Naive thymus-derived CD4-positive, alpha-beta T cell (primary cell): Measurements from ENCODE around the gene FMO4. TPM values are rescaled to one million over a fixed set of nuclear protein-coding genes. Genes with fewer than 3 reads are reported as not detected.
"Not testable (repeated sequence)": the region's sequence is repeated elsewhere in the genome, so short reads cannot be mapped to it uniquely, and the experiment has no call there.

Experiments used
- ATAC-seq: fragments of 150-1000 bp; cut with Tn5 transposase; 2 replicates; pipeline ENCODE4 v1.10.0; 2021; ENCODE audit warnings: mild to moderate bottlenecking, moderate library complexity
- CTCF ChIA-PET: fragments of 350-600 bp; sonication (Branson Sonifier 250); formaldehyde crosslinking; loops from one replicate; lab custom pipeline; 2021; ENCODE audit warnings: antibody characterized with exemption; lab: Charles Lee
- POLR2A ChIA-PET: fragments of 350-600 bp; sonication (Branson Sonifier 250); formaldehyde crosslinking; loops from one replicate; lab custom pipeline; 2021; ENCODE audit warnings: antibody characterized with exemption, inconsistent platforms; lab: Charles Lee
- DNase-seq, 9 donors: peaks; one replicate each; pipeline versions ENCODE4 v3.0.0 to v3.0.0-alpha.2; 2020 to 2022; ENCODE audit warnings: mixed read lengths in 1 of 9
- H3K27ac ChIP-seq: one replicate; pipeline ENCODE4 v1.7.0; 2013; ENCODE audit warnings: mild to moderate bottlenecking, low read depth, low read length, moderate library complexity
- H3K27me3 ChIP-seq, 2 donors: one replicate each; pipeline ENCODE4 v1.7.0; 2013; ENCODE audit warnings: low read length in 2 of 2, mild to moderate bottlenecking in 2 of 2, moderate library complexity in 2 of 2; ENCODE audit not compliant: control insufficient read depth in 2 of 2, insufficient read depth in 2 of 2
- H3K36me3 ChIP-seq, 3 experiments: 1 replicate in 2 of 3; 2 replicates in 1 of 3; pipeline ENCODE4 v1.7.0; 2013; ENCODE audit warnings: low read length in 3 of 3, mild to moderate bottlenecking in 3 of 3, moderate library complexity in 1 of 3; ENCODE audit not compliant: insufficient read depth in 3 of 3, control insufficient read depth in 2 of 3
- H3K4me1 ChIP-seq, 2 donors: one replicate each; pipeline ENCODE4 v1.7.0; 2013; ENCODE audit warnings: low read length in 2 of 2, mild to moderate bottlenecking in 2 of 2, moderate library complexity in 1 of 2; ENCODE audit not compliant: control insufficient read depth in 2 of 2, insufficient read depth in 2 of 2
- H3K4me3 ChIP-seq: 2 replicates; pipeline ENCODE4 v1.7.0; 2013; ENCODE audit warnings: mild to moderate bottlenecking, low read length
- H3K9me3 ChIP-seq, 3 experiments: 1 replicate in 2 of 3; 2 replicates in 1 of 3; pipeline ENCODE4 v1.7.0; 2013; ENCODE audit warnings: low read length in 3 of 3; ENCODE audit not compliant: control insufficient read depth in 2 of 3
- H3K27ac Mint-ChIP-seq, 9 donors: one replicate each; pipeline ENCODE4 v1.8.0; 2020 to 2022; ENCODE audit warnings: mixed read lengths in 9 of 9, mild to moderate bottlenecking in 8 of 9, moderate library complexity in 5 of 9, inconsistent platforms in 2 of 9
- H3K27me3 Mint-ChIP-seq, 5 donors: one replicate each; pipeline ENCODE4 v1.8.0; 2021 to 2022; ENCODE audit warnings: mixed read lengths in 5 of 5, mild to moderate bottlenecking in 1 of 5
- H3K36me3 Mint-ChIP-seq, 5 donors: one replicate each; pipeline ENCODE4 v1.8.0; 2020 to 2022; ENCODE audit warnings: mixed read lengths in 5 of 5, mild to moderate bottlenecking in 3 of 5, inconsistent platforms in 1 of 5
- H3K4me1 Mint-ChIP-seq, 7 donors: one replicate each; pipeline ENCODE4 v1.8.0; 2020 to 2022; ENCODE audit warnings: mixed read lengths in 7 of 7, mild to moderate bottlenecking in 3 of 7, inconsistent platforms in 1 of 7
- H3K4me3 Mint-ChIP-seq, 10 donors: one replicate each; pipeline ENCODE4 v1.8.0; 2020 to 2022; ENCODE audit warnings: mild to moderate bottlenecking in 10 of 10, mixed read lengths in 10 of 10, moderate library complexity in 6 of 10, inconsistent platforms in 2 of 10
- H3K9me3 Mint-ChIP-seq, 11 donors: one replicate each; pipeline ENCODE4 v1.8.0; 2020 to 2022; ENCODE audit warnings: mixed read lengths in 11 of 11, mild to moderate bottlenecking in 4 of 11, inconsistent platforms in 1 of 11, moderate library complexity in 1 of 11
- intact Hi-C, 2 donors: fragments of 100-400 bp; cut with micrococcal nuclease; formaldehyde crosslinking; loops; one replicate each; pipeline ENCODE4 v1.15.1; 2023
- polyA plus RNA-seq, 2 donors: library from polyadenylated mRNA; unstranded; fragments of 300-500 nt; fragmentation: Illumina TruSeq; gene quantifications; one replicate each; pipeline ENCODE4 v1.2.3, GENCODE V29; 2021
- total RNA-seq, 6 experiments: library from RNA in 5 of 6; stranded (reverse) in 5 of 6; gene quantifications; 1 replicate in 5 of 6; 2 replicates in 1 of 6; pipeline ENCODE4 v1.2.3 and lab custom pipeline; 2021 to 2026

Gene FMO4
- total and polyA plus RNA-seq, 7 experiments from 2014 or later, result 1.2 to 3.7 (median 2.8) TPM

- Mint-ChIP-seq H3K4me1 (no peaks in the 10 kb centered on the region), H3K27me3 (peaks cover 0 to 18% (median 11%) of the 10 kb centered on the region in 5 donors), H3K9me3 (peaks cover 0 to 3% (median 2%) of the 10 kb centered on the region in 11 donors), H3K36me3 (peaks cover 0 to 6% (median 2%) of the 10 kb centered on the region in 5 donors), H3K4me3 (no peak overlapping the region), H3K27ac (no peak overlapping the region)
- Histone ChIP-seq H3K36me3 (no peaks in the 10 kb centered on the region), H3K27me3 (no peaks in the 10 kb centered on the region), H3K9me3 (no peaks in the 10 kb centered on the region), H3K4me3 (no peak overlapping the region), H3K27ac (no peak overlapping the region), H3K4me1 (no peaks in the 10 kb centered on the region)
- ChIA-PET POLR2A (no interaction called here), CTCF (no interaction called here)
- ATAC-seq, result no peak
- no peak for DNase-seq
- intact Hi-C loops, result no loop called here
These were observed 41.7 kb downstream of the FMO4 start for GRCh38 chr1:171355727-171356126.

- no peak overlapping the region for H3K27ac ChIP-seq
- H3K4me1 Mint-ChIP-seq, result no peaks in the 10 kb centered on the region
- ChIA-PET CTCF (no interaction called here), POLR2A (interaction anchor here (0.7 kb wide), 1 partner anchor 136 kb away, joined by 4 read pairs; no protein-coding TSS in a partner anchor)
- ATAC-seq (no peak), DNase-seq (no peak)
- H3K27me3 ChIP-seq, result no peaks in the 10 kb centered on the region
- intact Hi-C loops, result no loop called here
- peaks cover 0 to 21% (median 16%) of the 10 kb centered on the region in 5 donors for H3K27me3 Mint-ChIP-seq
- H3K9me3 ChIP-seq, result no peaks in the 10 kb centered on the region
- no peak overlapping the region for H3K4me3 Mint-ChIP-seq
- peaks cover 0 to 9% (median 0%) of the 10 kb centered on the region in 5 donors for H3K36me3 Mint-ChIP-seq
- no peaks in the 10 kb centered on the region for H3K4me1 ChIP-seq
- H3K27ac Mint-ChIP-seq, result no peak overlapping the region
- H3K9me3 Mint-ChIP-seq, result peaks cover 0 to 16% (median 5%) of the 10 kb centered on the region in 11 donors
- no peak overlapping the region for H3K4me3 ChIP-seq
- no peaks in the 10 kb centered on the region for H3K36me3 ChIP-seq
These were observed 43.2 kb downstream of the FMO4 start for GRCh38 chr1:171357179-171357578.

- intact Hi-C loops, CTCF ChIA-PET, H3K27ac ChIP-seq, H3K4me3 Mint-ChIP-seq, H3K36me3 ChIP-seq, H3K27me3 ChIP-seq, H3K27ac Mint-ChIP-seq, H3K4me3 ChIP-seq, H3K36me3 Mint-ChIP-seq, H3K4me1 ChIP-seq, POLR2A ChIA-PET, ATAC-seq, DNase-seq, H3K4me1 Mint-ChIP-seq, H3K9me3 ChIP-seq: not testable (repeated sequence)
- Mint-ChIP-seq H3K27me3 (peaks cover 4 to 32% (median 24%) of the 10 kb centered on the region in 5 donors), H3K9me3 (peaks cover 2 to 36% (median 12%) of the 10 kb centered on the region in 11 donors)
These were observed 45.3 kb downstream of the FMO4 start for GRCh38 chr1:171359355-171359648.

- intact Hi-C loops, H3K27ac ChIP-seq, H3K4me3 Mint-ChIP-seq, H3K4me1 Mint-ChIP-seq, H3K36me3 Mint-ChIP-seq, H3K4me1 ChIP-seq, H3K9me3 ChIP-seq, H3K27ac Mint-ChIP-seq, H3K27me3 ChIP-seq, H3K36me3 ChIP-seq, H3K4me3 ChIP-seq, CTCF ChIA-PET, DNase-seq, POLR2A ChIA-PET, ATAC-seq: not testable (repeated sequence)
- H3K27me3 Mint-ChIP-seq, result peaks cover 4 to 31% (median 24%) of the 10 kb centered on the region in 5 donors
- peaks cover 2 to 36% (median 12%) of the 10 kb centered on the region in 11 donors for H3K9me3 Mint-ChIP-seq
These were observed 45.9 kb downstream of the FMO4 start for GRCh38 chr1:171359731-171360527.

- Histone ChIP-seq H3K9me3 (no peaks in the 10 kb centered on the region), H3K4me1 (no peaks in the 10 kb centered on the region), H3K27ac (no peak overlapping the region), H3K27me3 (no peaks in the 10 kb centered on the region), H3K4me3 (no peak overlapping the region), H3K36me3 (no peaks in the 10 kb centered on the region)
- intact Hi-C loops, result no loop called here
- Mint-ChIP-seq H3K27me3 (peaks cover 4 to 25% (median 13%) of the 10 kb centered on the region in 5 donors), H3K27ac (no peak overlapping the region), H3K36me3 (peaks cover 0 to 2% (median 0%) of the 10 kb centered on the region in 5 donors), H3K4me1 (peaks cover 0 to 2% (median 0%) of the 10 kb centered on the region in 7 donors), H3K9me3 (peaks cover 0 to 36% (median 11%) of the 10 kb centered on the region in 11 donors), H3K4me3 (no peak overlapping the region)
- ATAC-seq (no peak), DNase-seq (no peak)
- ChIA-PET CTCF (no interaction called here), POLR2A (no interaction called here)
These were observed 52.1 kb downstream of the FMO4 start for GRCh38 chr1:171366085-171366484.

GRCh38 chr1:171366816-171367215 lies 52.8 kb downstream of the FMO4 start:
- Mint-ChIP-seq H3K9me3 (peaks cover 0 to 30% (median 11%) of the 10 kb centered on the region in 11 donors), H3K4me1 (peaks cover 0 to 2% (median 0%) of the 10 kb centered on the region in 7 donors), H3K27ac (no peak overlapping the region), H3K27me3 (peaks cover 4 to 24% (median 7%) of the 10 kb centered on the region in 5 donors), H3K4me3 (no peak overlapping the region), H3K36me3 (peaks cover 0 to 2% (median 0%) of the 10 kb centered on the region in 5 donors)
- H3K4me1 ChIP-seq, result no peaks in the 10 kb centered on the region
- ChIA-PET CTCF (interaction anchor here (0.6 kb wide), 2 partner anchors 46 to 819 kb away, joined by 3 to 4 read pairs; no protein-coding TSS in a partner anchor), POLR2A (no interaction called here)
- ATAC-seq (no peak), DNase-seq (no peak)
- H3K27ac ChIP-seq, result no peak overlapping the region
- no peaks in the 10 kb centered on the region for H3K36me3 ChIP-seq
- H3K27me3 ChIP-seq, result no peaks in the 10 kb centered on the region
- no peak overlapping the region for H3K4me3 ChIP-seq
- no peaks in the 10 kb centered on the region for H3K9me3 ChIP-seq
- intact Hi-C loops, result no loop called here
